Upper lobe of right lung (tissue), 1 donor: ENCODE data around the gene FECH. TPM values are rescaled to one million over a fixed set of nuclear protein-coding genes. Genes with fewer than 3 reads are reported as not detected.

Experiments used
- ATAC-seq: fragments of 200-7000 bp; cut with Tn5 transposase; one replicate; pipeline ENCODE4 v1.9.1; 2020; ENCODE audit warnings: mild to moderate bottlenecking, moderate library complexity
- DNase-seq: peaks from one replicate; pipeline ENCODE4 v3.0.0-alpha.2; 2020
- H3K27ac ChIP-seq: fragments of 200-600 bp; one replicate; pipeline ENCODE4 v1.8.0; 2022
- H3K27me3 ChIP-seq: fragments of 200-600 bp; one replicate; pipeline ENCODE4 v1.8.0; 2022; ENCODE audit warnings: mild to moderate bottlenecking
- H3K36me3 ChIP-seq: fragments of 200-600 bp; one replicate; pipeline ENCODE4 v1.8.0; 2022
- H3K4me1 ChIP-seq: fragments of 200-600 bp; one replicate; pipeline ENCODE4 v1.8.0; 2022
- H3K4me3 ChIP-seq: fragments of 200-600 bp; one replicate; pipeline ENCODE4 v1.8.0; 2022; ENCODE audit warnings: mild to moderate bottlenecking
- H3K9me3 ChIP-seq: fragments of 200-600 bp; one replicate; pipeline ENCODE4 v1.8.0; 2022
- CTCF ChIP-seq: fragments of 200-600 bp; IDR thresholded peaks from one replicate; pipeline ENCODE4 v1.8.0; 2022; ENCODE audit warnings: antibody characterized with exemption
- intact Hi-C: fragments of 100-400 bp; cut with DNase I; formaldehyde crosslinking; loops from one replicate; pipeline ENCODE4 v1.11.0; 2022
- total RNA-seq: library from RNA; stranded (reverse); fragmentation: NEBNext Ultra II Directional; extraction: Animal tissue kit (Norgen Biotek cat#: 25700); gene quantifications from one replicate; pipeline ENCODE4 v1.2.1, GENCODE V29; 2021
- donor health status: DM: no; HTN: yes; CAD: no; lungs with severe emphysema.

Gene FECH
- total RNA-seq, 1 donor from 2014 or later: 20.0 TPM

- ATAC-seq (peak; percentile 89), DNase-seq (no peak)
- no peak for TF ChIP-seq CTCF
- Histone ChIP-seq H3K27ac (no peak overlapping the region), H3K4me1 (peaks cover 14% of the 10 kb centered on the region), H3K27me3 (no peaks in the 10 kb centered on the region), H3K36me3 (peaks cover 37% of the 10 kb centered on the region), H3K4me3 (no peak overlapping the region), H3K9me3 (no peaks in the 10 kb centered on the region)
- intact Hi-C loops: no loop called here
Observed at GRCh38 chr18:57581301-57581934, 5.1 kb downstream of the FECH start.

- H3K36me3 ChIP-seq: peaks cover 39% of the 10 kb centered on the region
- H3K27ac ChIP-seq: no peak overlapping the region
- H3K4me1 ChIP-seq: peaks cover 3% of the 10 kb centered on the region
- no peaks in the 10 kb centered on the region for H3K9me3 ChIP-seq
- intact Hi-C loops: no loop called here
- no peak overlapping the region for H3K4me3 ChIP-seq
- H3K27me3 ChIP-seq: no peaks in the 10 kb centered on the region
- DNase-seq (no peak), ATAC-seq (no peak)
- no peak for TF ChIP-seq CTCF
Observed at GRCh38 chr18:57579934-57580333, 6.6 kb downstream of the FECH start.

- H3K27ac ChIP-seq: no peak overlapping the region
- no peaks in the 10 kb centered on the region for H3K27me3 ChIP-seq
- H3K36me3 ChIP-seq: peaks cover 69% of the 10 kb centered on the region
- ATAC-seq (no peak), DNase-seq (no peak)
- H3K4me3 ChIP-seq: no peak overlapping the region
- intact Hi-C loops: no loop called here
- no peaks in the 10 kb centered on the region for H3K9me3 ChIP-seq
- TF ChIP-seq CTCF: no peak
- H3K4me1 ChIP-seq: no peaks in the 10 kb centered on the region
Observed at GRCh38 chr18:57576316-57576715, 10.2 kb downstream of the FECH start.

GRCh38 chr18:57575542-57575941 is 11.0 kb downstream of the FECH start:
- intact Hi-C loops: no loop called here
- Histone ChIP-seq H3K27ac (no peak overlapping the region), H3K4me1 (no peaks in the 10 kb centered on the region), H3K9me3 (no peaks in the 10 kb centered on the region), H3K27me3 (no peaks in the 10 kb centered on the region), H3K36me3 (peaks cover 76% of the 10 kb centered on the region), H3K4me3 (no peak overlapping the region)
- DNase-seq (no peak), ATAC-seq (no peak)
- TF ChIP-seq CTCF: no peak

- Histone ChIP-seq H3K27ac (no peak overlapping the region), H3K36me3 (peaks cover 80% of the 10 kb centered on the region), H3K4me3 (no peak overlapping the region), H3K4me1 (no peaks in the 10 kb centered on the region), H3K9me3 (no peaks in the 10 kb centered on the region), H3K27me3 (no peaks in the 10 kb centered on the region)
- ATAC-seq (no peak), DNase-seq (no peak)
- intact Hi-C loops: no loop called here
- TF ChIP-seq CTCF: no peak
Observed at GRCh38 chr18:57574866-57575265, 11.6 kb downstream of the FECH start.

- Histone ChIP-seq H3K4me1 (no peaks in the 10 kb centered on the region), H3K4me3 (no peak overlapping the region), H3K27me3 (no peaks in the 10 kb centered on the region), H3K9me3 (no peaks in the 10 kb centered on the region), H3K36me3 (peaks cover 72% of the 10 kb centered on the region), H3K27ac (no peak overlapping the region)
- no peak for TF ChIP-seq CTCF
- ATAC-seq (no peak), DNase-seq (no peak)
- intact Hi-C loops: no loop called here
Observed at GRCh38 chr18:57570162-57570561, 16.3 kb downstream of the FECH start.
